Measurements from ENCODE around the gene HEBP2. TPM values are rescaled to one million over a fixed set of nuclear protein-coding genes. Genes with fewer than 3 reads are reported as not detected.

The HEBP2 gene
- total RNA-seq, 1 donor, result 35.8 TPM

GRCh38 chr6:138428944-138429598 is 25.0 kb downstream of the HEBP2 start:
- H3K4me2 ChIP-seq (ENCODE audit: insufficient read depth, low read length), result peak overlapping the region; percentile 68
- no peaks in the 10 kb centered on the region for H3K9me3 ChIP-seq (ENCODE audit: low read depth, low read length)
- peaks cover 9% of the 10 kb centered on the region for H3K4me1 ChIP-seq (ENCODE audit: insufficient read depth, low read length)
- TF ChIP-seq CTCF (IDR thresholded peaks at IDR 0.05; ENCODE audit: extremely low read depth, low read depth, low read length), result peak; percentile 77
- H3K36me3 ChIP-seq (ENCODE audit: insufficient read depth, low read length), result no peaks in the 10 kb centered on the region
- H2AFZ ChIP-seq (ENCODE audit: low read length), result peak overlapping the region; percentile 66
- H3K27me3 ChIP-seq (ENCODE audit: insufficient read depth, low read length), result no peaks in the 10 kb centered on the region
- H3K27ac ChIP-seq (ENCODE audit: low read depth, low read length), result no peak overlapping the region
- peak; percentile 74 for DNase-seq (ENCODE audit: insufficient read length, low spot score, missing footprints)
- peak overlapping the region; percentile 6 for H3K4me3 ChIP-seq (ENCODE audit: insufficient read depth, low read length)
- no peaks in the 10 kb centered on the region for H4K20me1 ChIP-seq (ENCODE audit: insufficient read depth, low read length)
- no peaks in the 10 kb centered on the region for H3K79me2 ChIP-seq (ENCODE audit: insufficient read depth, low read length)

- Histone ChIP-seq H3K4me3 (ENCODE audit: insufficient read depth, low read length) (peak overlapping the region; percentile 5), H3K27ac (ENCODE audit: low read depth, low read length) (no peak overlapping the region), H2AFZ (ENCODE audit: low read length) (peak overlapping the region; percentile 66), H4K20me1 (ENCODE audit: insufficient read depth, low read length) (no peaks in the 10 kb centered on the region), H3K4me2 (ENCODE audit: insufficient read depth, low read length) (peak overlapping the region; percentile 68), H3K27me3 (ENCODE audit: insufficient read depth, low read length) (no peaks in the 10 kb centered on the region), H3K4me1 (ENCODE audit: insufficient read depth, low read length) (peaks cover 9% of the 10 kb centered on the region), H3K36me3 (ENCODE audit: insufficient read depth, low read length) (no peaks in the 10 kb centered on the region), H3K9me3 (ENCODE audit: low read depth, low read length) (no peaks in the 10 kb centered on the region), H3K79me2 (ENCODE audit: insufficient read depth, low read length) (no peaks in the 10 kb centered on the region)
- TF ChIP-seq CTCF (IDR thresholded peaks at IDR 0.05; ENCODE audit: extremely low read depth, low read depth, low read length), result no peak
- no peak for DNase-seq (ENCODE audit: insufficient read length, low spot score, missing footprints)
Measured at GRCh38 chr6:138429761-138430160, 25.7 kb downstream of the HEBP2 start.

- Histone ChIP-seq H3K9me3 (ENCODE audit: low read depth, low read length) (no peaks in the 10 kb centered on the region), H3K36me3 (ENCODE audit: insufficient read depth, low read length) (no peaks in the 10 kb centered on the region), H3K27me3 (ENCODE audit: insufficient read depth, low read length) (no peaks in the 10 kb centered on the region), H4K20me1 (ENCODE audit: insufficient read depth, low read length) (no peaks in the 10 kb centered on the region), H3K4me3 (ENCODE audit: insufficient read depth, low read length) (no peak overlapping the region), H3K27ac (ENCODE audit: low read depth, low read length) (no peak overlapping the region), H3K79me2 (ENCODE audit: insufficient read depth, low read length) (no peaks in the 10 kb centered on the region), H2AFZ (ENCODE audit: low read length) (no peak overlapping the region), H3K4me1 (ENCODE audit: insufficient read depth, low read length) (peaks cover 9% of the 10 kb centered on the region), H3K4me2 (ENCODE audit: insufficient read depth, low read length) (no peak overlapping the region)
- no peak for DNase-seq (ENCODE audit: insufficient read length, low spot score, missing footprints)
- no peak for TF ChIP-seq CTCF (IDR thresholded peaks at IDR 0.05; ENCODE audit: extremely low read depth, low read depth, low read length)
Measured at GRCh38 chr6:138430361-138431145, 26.5 kb downstream of the HEBP2 start.
